Cardiac muscle cell (in vitro differentiated cells and primary cell): ENCODE data around the gene VWA5B1. TPM values are rescaled to one million over a fixed set of nuclear protein-coding genes. Genes with fewer than 3 reads are reported as not detected.
A peak's percentile ranks its signal among the peaks of the same experiment; 100 is the strongest.

Experiments
- DNase-seq, 2 donors: peaks; one replicate each; pipeline versions ENCODE4 v3.0.0 to v3.0.0-alpha.2; 2010 to 2017; ENCODE audit warnings: low read depth in 1 of 2, low spot score in 1 of 2
- H3K27ac ChIP-seq: fragments of 200-600 bp; sonication (generic); 2 replicates; pipeline ENCODE4 v1.5.1; 2016
- H3K27me3 ChIP-seq: fragments of 200-600 bp; sonication (generic); 2 replicates; pipeline ENCODE4 v1.6.0; 2016; ENCODE audit warnings: control low read depth
- H3K36me3 ChIP-seq: fragments of 200-600 bp; sonication (generic); 2 replicates; pipeline ENCODE4 v1.5.1; 2016; ENCODE audit warnings: control low read depth
- H3K4me1 ChIP-seq: fragments of 200-600 bp; sonication (generic); 2 replicates; pipeline ENCODE4 v1.8.1; 2017; ENCODE audit warnings: low read depth, mild to moderate bottlenecking, mixed run types
- H3K4me3 ChIP-seq: fragments of 200-600 bp; sonication (generic); 2 replicates; pipeline ENCODE4 v1.5.1; 2016; ENCODE audit warnings: mild to moderate bottlenecking
- H3K9me3 ChIP-seq: fragments of 200-600 bp; sonication (generic); 2 replicates; pipeline ENCODE4 v1.5.1; 2017; ENCODE audit warnings: low read depth, mild to moderate bottlenecking, control low read depth
- polyA plus RNA-seq: library from polyadenylated mRNA; unstranded; fragments of >200 nt; fragmentation: Nextera tagmentation; extraction: Ambion mirVana; gene quantifications from 2 replicates; pipeline ENCODE4 v1.2.1, GENCODE V29; 2016
- total RNA-seq: library from RNA; depleted of rRNA; stranded (reverse); fragments of >200 nt; gene quantifications from 2 replicates; pipeline ENCODE4 v1.2.3, GENCODE V29; 2016
- TF ChIP-seq, protein P1 (sequence below): IDR thresholded peaks from 2 replicates; pipeline ENCODE4 v1.5.1; 2012; ENCODE audit warnings: low read depth, mild to moderate bottlenecking, low read length

The VWA5B1 gene
- total and polyA plus RNA-seq, 2 experiments from 2014 or later: 0.27 to 0.37 TPM

DNA sequence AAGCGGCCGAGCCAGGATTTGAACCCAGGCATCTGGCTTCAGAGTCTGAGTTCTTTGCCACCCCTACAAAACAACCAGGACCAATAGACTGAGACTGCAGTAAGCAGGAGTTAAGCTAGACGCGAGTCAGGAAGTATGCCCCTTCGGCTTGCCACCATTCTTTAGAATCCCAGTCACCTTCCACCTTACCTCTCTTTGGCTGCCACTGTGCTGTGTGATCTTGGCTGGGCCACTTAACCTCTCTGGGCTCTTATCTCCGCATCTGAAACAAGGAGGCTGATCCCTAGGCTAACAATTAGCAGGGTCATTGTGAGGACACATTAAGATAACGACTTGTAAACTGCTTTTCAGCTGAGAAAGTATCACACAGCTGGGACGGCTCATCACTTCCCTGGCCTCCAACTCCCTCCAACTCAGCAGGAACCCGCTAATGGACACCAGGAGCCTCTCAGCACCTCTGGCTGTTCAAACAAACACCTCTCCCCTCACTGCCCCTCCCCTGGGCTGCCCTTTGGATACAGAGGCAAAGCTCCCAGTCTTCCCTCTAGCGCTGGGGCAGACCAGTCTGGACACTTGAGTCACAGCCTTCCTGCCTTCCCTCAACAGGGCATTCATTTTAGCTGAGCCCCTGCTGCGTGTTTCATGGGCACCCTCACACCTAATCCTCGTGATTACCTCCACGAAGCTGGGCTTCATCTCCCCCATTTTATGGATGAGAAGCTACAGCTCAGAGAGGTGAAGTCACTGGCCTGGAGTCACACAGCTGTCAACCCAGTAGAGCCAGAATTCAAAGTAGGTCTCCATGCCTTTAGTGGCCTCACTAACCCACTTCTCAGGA lies 112.1 kb downstream of the VWA5B1 start:
- peak in 1 of 2 donors; percentile 43 for DNase-seq
- H3K4me1 ChIP-seq: no peaks in the 10 kb centered on the region
- no peaks in the 10 kb centered on the region for H3K9me3 ChIP-seq
- no peak overlapping the region for H3K4me3 ChIP-seq
- TF ChIP-seq, protein P1, sequence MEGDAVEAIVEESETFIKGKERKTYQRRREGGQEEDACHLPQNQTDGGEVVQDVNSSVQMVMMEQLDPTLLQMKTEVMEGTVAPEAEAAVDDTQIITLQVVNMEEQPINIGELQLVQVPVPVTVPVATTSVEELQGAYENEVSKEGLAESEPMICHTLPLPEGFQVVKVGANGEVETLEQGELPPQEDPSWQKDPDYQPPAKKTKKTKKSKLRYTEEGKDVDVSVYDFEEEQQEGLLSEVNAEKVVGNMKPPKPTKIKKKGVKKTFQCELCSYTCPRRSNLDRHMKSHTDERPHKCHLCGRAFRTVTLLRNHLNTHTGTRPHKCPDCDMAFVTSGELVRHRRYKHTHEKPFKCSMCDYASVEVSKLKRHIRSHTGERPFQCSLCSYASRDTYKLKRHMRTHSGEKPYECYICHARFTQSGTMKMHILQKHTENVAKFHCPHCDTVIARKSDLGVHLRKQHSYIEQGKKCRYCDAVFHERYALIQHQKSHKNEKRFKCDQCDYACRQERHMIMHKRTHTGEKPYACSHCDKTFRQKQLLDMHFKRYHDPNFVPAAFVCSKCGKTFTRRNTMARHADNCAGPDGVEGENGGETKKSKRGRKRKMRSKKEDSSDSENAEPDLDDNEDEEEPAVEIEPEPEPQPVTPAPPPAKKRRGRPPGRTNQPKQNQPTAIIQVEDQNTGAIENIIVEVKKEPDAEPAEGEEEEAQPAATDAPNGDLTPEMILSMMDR: no peak
- no peaks in the 10 kb centered on the region for H3K36me3 ChIP-seq
- peaks cover 100% of the 10 kb centered on the region for H3K27me3 ChIP-seq
- H3K27ac ChIP-seq: no peak overlapping the region

DNA sequence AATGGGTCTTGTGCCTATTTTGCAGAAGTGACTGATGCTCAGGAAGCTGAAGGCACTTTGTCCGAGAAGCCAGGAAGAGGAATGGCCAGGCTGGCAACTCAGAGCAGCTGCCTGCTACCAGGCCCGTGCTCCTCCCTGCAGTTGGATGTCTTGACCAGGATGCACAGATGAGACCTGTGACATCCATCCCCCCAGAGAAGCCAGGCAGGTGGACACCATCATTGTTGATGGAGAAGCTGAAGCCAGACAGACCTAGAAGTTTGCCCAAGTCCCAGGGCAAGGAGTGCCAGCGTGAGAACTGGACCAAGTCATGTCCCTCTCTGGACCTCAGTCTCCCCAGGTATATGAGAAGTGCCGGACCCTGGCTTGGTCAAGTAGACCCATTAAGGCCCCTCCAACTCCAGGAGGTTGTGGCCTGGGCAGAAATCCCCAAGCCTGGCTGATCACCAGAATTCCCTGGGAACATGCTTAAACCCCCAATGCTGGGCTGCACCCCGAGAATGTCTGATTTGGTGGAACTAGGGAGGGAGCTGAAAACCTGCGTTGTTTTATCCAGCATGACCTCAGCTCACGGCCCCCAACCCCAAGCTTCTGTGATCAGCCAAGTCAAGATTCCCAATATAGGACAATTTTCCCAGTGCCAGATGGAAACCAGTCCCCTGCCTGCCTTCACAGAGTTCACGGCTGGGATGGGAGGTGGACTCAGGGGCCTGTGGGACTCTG lies 112.9 kb downstream of the VWA5B1 start:
- Histone ChIP-seq H3K27ac (no peak overlapping the region), H3K4me3 (no peak overlapping the region), H3K9me3 (no peaks in the 10 kb centered on the region), H3K4me1 (no peaks in the 10 kb centered on the region), H3K27me3 (peaks cover 92% of the 10 kb centered on the region), H3K36me3 (no peaks in the 10 kb centered on the region)
- no peak for DNase-seq
- TF ChIP-seq, protein P1: no peak

DNA sequence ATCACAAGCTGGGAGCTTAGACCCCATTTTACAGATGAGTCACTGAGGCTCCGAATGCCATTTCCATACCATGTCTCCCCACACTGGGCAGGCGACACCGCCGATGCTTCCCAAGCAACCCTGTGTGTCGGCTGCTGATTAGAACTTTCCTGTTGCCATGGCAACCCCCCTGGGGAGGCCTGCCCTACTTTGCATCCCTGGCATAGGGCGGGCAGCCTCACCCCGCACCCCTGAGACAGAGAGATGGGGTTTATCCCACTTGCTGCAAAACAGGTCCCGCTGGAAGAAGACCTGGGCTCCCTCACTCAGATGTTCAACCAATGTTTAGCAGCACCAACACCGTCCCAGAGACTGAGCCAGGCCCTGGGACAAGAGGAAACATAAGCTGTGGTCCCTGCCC lies 113.8 kb downstream of the VWA5B1 start:
- no peak overlapping the region for H3K4me3 ChIP-seq
- no peaks in the 10 kb centered on the region for H3K9me3 ChIP-seq
- H3K27me3 ChIP-seq: peaks cover 91% of the 10 kb centered on the region
- no peak for DNase-seq
- TF ChIP-seq, protein P1: no peak
- no peaks in the 10 kb centered on the region for H3K4me1 ChIP-seq
- H3K36me3 ChIP-seq: no peaks in the 10 kb centered on the region
- H3K27ac ChIP-seq: no peak overlapping the region

Other genes starting within 250 kb of the VWA5B1 start
- not detected in 2 replicates for gene PLA2G5, start 220.7 kb upstream of the VWA5B1 start, total RNA-seq
- 0.44 TPM in 1 of 2 replicates, not detected in the other for gene PLA2G5, start 220.7 kb upstream of the VWA5B1 start, polyA plus RNA-seq
- not detected in 2 replicates for gene PLA2G2D, start 171.3 kb upstream of the VWA5B1 start, total RNA-seq
- gene PLA2G2D, start 171.3 kb upstream of the VWA5B1 start, polyA plus RNA-seq: not detected in 2 replicates
- not detected in 2 replicates for gene PLA2G2F, start 151.6 kb upstream of the VWA5B1 start, total RNA-seq
- gene PLA2G2F, start 151.6 kb upstream of the VWA5B1 start, polyA plus RNA-seq: not detected in 2 replicates
- 1.8 TPM in 2 replicates for gene UBXN10, start 104.8 kb upstream of the VWA5B1 start, total RNA-seq
- gene UBXN10, start 104.8 kb upstream of the VWA5B1 start, polyA plus RNA-seq: 0.79 and 1.3 TPM in 2 replicates
- not detected in 2 replicates for gene PLA2G2C, start 104.4 kb upstream of the VWA5B1 start, total RNA-seq
- gene PLA2G2C, start 104.4 kb upstream of the VWA5B1 start, polyA plus RNA-seq: not detected in 2 replicates
- gene CAMK2N1, start 195.3 kb downstream of the VWA5B1 start, total RNA-seq: 0.30 and 0.60 TPM in 2 replicates
- gene CAMK2N1, start 195.3 kb downstream of the VWA5B1 start, polyA plus RNA-seq: 1.2 and 1.4 TPM in 2 replicates
- gene MUL1, start 217.3 kb downstream of the VWA5B1 start, total RNA-seq: 34.4 and 38.1 TPM in 2 replicates
- gene MUL1, start 217.3 kb downstream of the VWA5B1 start, polyA plus RNA-seq: 42.7 and 45.7 TPM in 2 replicates